OCI-LY1 (cell line): ENCODE measurements around the gene SON.

Source experiments
- EZH2 ChIP-seq: fragments of 200-600 bp; sonication (generic), shearing (Covaris generic); IDR thresholded peaks from 2 replicates; pipeline ENCODE4 v1.8.0; 2017; ENCODE audit warnings: borderline replicate concordance, mixed run types, mild to moderate bottlenecking, antibody characterized with exemption, low read length, moderate library complexity, mixed read lengths
- TF ChIP-seq, protein P1 (sequence below): fragments of 200-600 bp; sonication (generic), shearing (Covaris generic); IDR thresholded peaks from 2 replicates; pipeline ENCODE4 v1.5.1; 2017; ENCODE audit warnings: mild to moderate bottlenecking, antibody characterized with exemption, low read length, moderate library complexity, mixed read lengths

DNA sequence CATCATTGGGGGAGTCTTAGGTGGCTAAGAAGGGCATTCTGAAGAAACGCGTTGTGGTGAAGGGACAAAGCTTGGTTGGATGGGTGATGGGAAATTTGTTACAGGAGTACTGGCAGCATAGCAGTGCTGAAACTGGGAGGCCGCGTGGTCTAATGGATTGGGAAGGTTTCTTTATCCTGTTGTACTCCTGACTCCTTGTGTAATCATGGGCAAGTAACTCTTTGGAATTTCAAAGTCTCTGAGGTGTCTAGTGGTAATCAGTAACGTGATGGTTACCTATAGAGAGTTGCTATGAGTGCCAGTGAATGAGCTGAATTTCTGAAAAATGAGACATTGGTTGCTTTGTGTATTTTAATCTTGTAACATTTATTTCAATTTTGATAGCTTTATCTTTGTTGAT is 27.2 kb downstream of the SON start:
- TF ChIP-seq, protein P1, sequence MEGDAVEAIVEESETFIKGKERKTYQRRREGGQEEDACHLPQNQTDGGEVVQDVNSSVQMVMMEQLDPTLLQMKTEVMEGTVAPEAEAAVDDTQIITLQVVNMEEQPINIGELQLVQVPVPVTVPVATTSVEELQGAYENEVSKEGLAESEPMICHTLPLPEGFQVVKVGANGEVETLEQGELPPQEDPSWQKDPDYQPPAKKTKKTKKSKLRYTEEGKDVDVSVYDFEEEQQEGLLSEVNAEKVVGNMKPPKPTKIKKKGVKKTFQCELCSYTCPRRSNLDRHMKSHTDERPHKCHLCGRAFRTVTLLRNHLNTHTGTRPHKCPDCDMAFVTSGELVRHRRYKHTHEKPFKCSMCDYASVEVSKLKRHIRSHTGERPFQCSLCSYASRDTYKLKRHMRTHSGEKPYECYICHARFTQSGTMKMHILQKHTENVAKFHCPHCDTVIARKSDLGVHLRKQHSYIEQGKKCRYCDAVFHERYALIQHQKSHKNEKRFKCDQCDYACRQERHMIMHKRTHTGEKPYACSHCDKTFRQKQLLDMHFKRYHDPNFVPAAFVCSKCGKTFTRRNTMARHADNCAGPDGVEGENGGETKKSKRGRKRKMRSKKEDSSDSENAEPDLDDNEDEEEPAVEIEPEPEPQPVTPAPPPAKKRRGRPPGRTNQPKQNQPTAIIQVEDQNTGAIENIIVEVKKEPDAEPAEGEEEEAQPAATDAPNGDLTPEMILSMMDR: no peak
- no peak for TF ChIP-seq EZH2
